Left ventricle myocardium inferior (tissue), 1 donor: Measurements from ENCODE around the gene CDH4. TPM values are rescaled to one million over a fixed set of nuclear protein-coding genes. Genes with fewer than 3 reads are reported as not detected.

Experiments used
- DNase-seq: peaks from one replicate; pipeline ENCODE4 v3.0.0-alpha.2; 2020
- H3K27ac ChIP-seq: fragments of 200-600 bp; replicated peaks from 2 replicates; pipeline ENCODE4 v1.8.0; 2021
- H3K27me3 ChIP-seq: fragments of 200-600 bp; 2 replicates; pipeline ENCODE4 v1.8.0; 2021; ENCODE audit warnings: low read depth
- H3K36me3 ChIP-seq: fragments of 200-600 bp; 2 replicates; pipeline ENCODE4 v1.8.0; 2021
- H3K4me1 ChIP-seq: fragments of 200-600 bp; 2 replicates; pipeline ENCODE4 v1.8.0; 2021
- H3K4me3 ChIP-seq: fragments of 200-600 bp; 2 replicates; pipeline ENCODE4 v1.8.0; 2021; ENCODE audit warnings: mild to moderate bottlenecking, moderate library complexity
- H3K9me3 ChIP-seq: fragments of 200-600 bp; replicated peaks from 2 replicates; pipeline ENCODE4 v1.8.0; 2021
- CTCF ChIP-seq: fragments of 200-600 bp; IDR thresholded peaks from 2 replicates; pipeline ENCODE4 v1.8.0; 2021; ENCODE audit warnings: antibody characterized with exemption, mild to moderate bottlenecking, borderline replicate concordance
- intact Hi-C: fragments of 100-400 bp; cut with micrococcal nuclease; formaldehyde crosslinking; loops from one replicate; pipeline ENCODE4 v1.11.0; 2022
- total RNA-seq: library from RNA; stranded (reverse); fragmentation: NEBNext Ultra II Directional; extraction: Animal tissue kit (Norgen Biotek cat#: 25700); gene quantifications from one replicate; pipeline ENCODE4 v1.2.1, GENCODE V29; 2021
- donor health status: DM: no; HTN: yes; CAD: no; lungs with severe emphysema.

CDH4 gene
- total RNA-seq, 1 donor from 2014 or later, result 0.05 TPM

DNA sequence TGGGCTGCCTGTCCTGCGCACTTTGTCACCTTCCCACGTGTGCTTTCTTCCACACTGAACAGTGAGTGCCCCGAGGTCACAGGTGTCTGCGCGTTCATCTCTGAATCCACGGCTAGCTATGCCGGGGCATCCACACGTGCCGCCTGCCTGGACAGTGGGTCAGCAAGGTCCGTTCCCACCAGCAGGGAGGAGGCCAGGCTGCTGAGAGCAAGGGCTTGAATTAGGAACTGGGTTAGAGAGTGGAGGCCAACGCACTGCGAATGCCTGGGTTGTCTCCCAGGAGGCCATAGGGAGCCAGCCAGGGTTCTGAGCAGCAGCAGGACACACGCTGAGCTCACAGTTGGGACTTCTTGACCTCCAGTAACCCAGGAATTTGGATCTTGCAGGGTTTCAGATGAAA is 565.5 kb downstream of the CDH4 start:
- H3K36me3 ChIP-seq, result no peaks in the 10 kb centered on the region
- intact Hi-C loops, result no loop called here
- no peak for DNase-seq

DNA sequence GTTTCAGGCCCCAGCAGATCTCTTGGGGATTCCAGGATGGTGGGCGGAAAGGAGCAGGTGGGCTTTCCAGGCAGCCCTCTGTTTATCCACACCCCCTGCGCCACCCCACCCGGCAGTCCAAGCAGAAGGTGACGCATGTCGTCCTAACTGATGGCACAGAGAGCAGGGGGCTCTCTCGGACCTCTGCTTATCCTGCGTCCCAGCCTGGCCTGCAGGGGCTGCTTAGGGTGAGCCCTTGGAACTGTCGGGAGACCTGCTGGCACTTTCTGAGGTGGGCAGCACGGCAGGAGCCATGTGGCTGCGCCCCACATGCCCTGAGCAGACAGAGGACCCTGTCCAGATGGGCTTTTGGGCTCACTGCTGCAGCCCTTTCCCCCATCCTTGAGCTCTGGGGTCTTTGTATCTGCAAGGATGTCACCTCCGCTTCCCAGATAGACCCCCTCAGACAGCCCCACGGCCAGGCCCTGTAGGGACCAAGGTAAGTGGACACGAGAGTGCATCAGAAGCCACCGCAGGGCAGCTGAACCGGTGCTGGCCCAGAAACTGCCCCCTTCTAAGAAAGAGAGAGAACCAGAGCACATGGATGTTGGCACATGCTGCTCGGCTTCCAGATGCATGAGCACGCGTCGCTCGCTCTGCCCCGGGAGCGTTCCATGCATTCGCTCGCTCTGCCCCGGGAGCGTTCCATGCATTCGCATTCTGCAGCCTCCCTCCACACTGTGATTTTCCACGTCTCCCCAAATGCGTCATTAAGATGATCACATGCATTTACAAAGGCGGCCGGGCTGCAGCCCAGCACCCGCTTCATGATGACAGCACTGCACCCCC is 566.9 kb downstream of the CDH4 start:
- Histone ChIP-seq H3K36me3 (no peaks in the 10 kb centered on the region), H3K27ac (no peak overlapping the region), H3K27me3 (peaks cover 50% of the 10 kb centered on the region), H3K9me3 (no peaks in the 10 kb centered on the region), H3K4me1 (no peaks in the 10 kb centered on the region), H3K4me3 (no peak overlapping the region)
- intact Hi-C loops, result no loop called here
- no peak for DNase-seq
- no peak for TF ChIP-seq CTCF

More for the DNA sequence above, 565.5 kb downstream of the CDH4 start:
- Histone ChIP-seq H3K4me1 (no peaks in the 10 kb centered on the region), H3K27me3 (peaks cover 54% of the 10 kb centered on the region), H3K4me3 (no peak overlapping the region), H3K9me3 (no peaks in the 10 kb centered on the region), H3K27ac (no peak overlapping the region)
- TF ChIP-seq CTCF, result no peak

DNA sequence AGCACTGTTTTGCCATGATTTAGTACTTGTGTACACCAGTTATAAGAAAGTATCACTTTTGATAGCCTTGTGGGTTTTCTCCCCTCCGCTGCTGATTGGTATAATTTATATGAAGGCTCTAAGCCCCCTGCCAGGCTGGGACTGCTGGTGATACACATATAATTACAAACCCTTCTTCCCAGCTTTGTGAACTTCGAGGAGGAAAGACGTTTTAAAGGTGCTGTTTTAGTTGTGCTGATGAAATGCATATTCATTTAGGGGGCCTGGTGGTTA is 567.4 kb downstream of the CDH4 start:
- Histone ChIP-seq H3K4me3 (no peak overlapping the region), H3K36me3 (no peaks in the 10 kb centered on the region), H3K9me3 (no peaks in the 10 kb centered on the region), H3K4me1 (no peaks in the 10 kb centered on the region), H3K27me3 (peaks cover 44% of the 10 kb centered on the region), H3K27ac (no peak overlapping the region)
- DNase-seq, result no peak
- intact Hi-C loops, result no loop called here
- TF ChIP-seq CTCF, result no peak

- Histone ChIP-seq H3K4me1 (no peaks in the 10 kb centered on the region), H3K27me3 (peaks cover 42% of the 10 kb centered on the region), H3K4me3 (no peak overlapping the region), H3K9me3 (no peaks in the 10 kb centered on the region), H3K27ac (no peak overlapping the region), H3K36me3 (no peaks in the 10 kb centered on the region)
- no peak for TF ChIP-seq CTCF
- intact Hi-C loops, result no loop called here
- DNase-seq, result no peak
Observed at GRCh38 chr20:61819921-61820825, 568.1 kb downstream of the CDH4 start.

DNA sequence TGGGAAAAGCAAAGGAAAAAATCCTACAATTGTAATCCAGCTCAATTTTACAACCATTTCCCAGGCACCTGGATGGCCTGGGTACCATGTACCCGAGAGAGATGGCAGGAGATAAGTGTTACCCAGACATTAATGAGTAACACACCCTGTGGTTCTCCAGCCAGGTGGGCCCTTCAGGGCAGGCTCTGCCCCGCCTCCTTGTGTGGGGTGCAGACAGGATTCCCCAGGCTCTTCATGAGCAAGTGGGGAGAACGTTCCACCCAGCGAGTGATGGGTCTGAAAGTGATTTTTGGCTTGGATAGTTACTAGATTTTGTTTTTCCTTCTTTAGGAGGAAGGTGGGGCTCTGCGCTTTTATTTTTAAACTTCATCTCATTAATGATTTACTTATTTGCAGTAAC is 569.7 kb downstream of the CDH4 start:
- peaks cover 40% of the 10 kb centered on the region for H3K27me3 ChIP-seq
- H3K4me1 ChIP-seq, result no peaks in the 10 kb centered on the region
- no peaks in the 10 kb centered on the region for H3K36me3 ChIP-seq
- DNase-seq, result no peak
- TF ChIP-seq CTCF, result no peak
- H3K4me3 ChIP-seq, result no peak overlapping the region
- no peaks in the 10 kb centered on the region for H3K9me3 ChIP-seq
- intact Hi-C loops, result no loop called here
- no peak overlapping the region for H3K27ac ChIP-seq
